ENCODE data around the gene KREMEN1. TPM values are rescaled to one million over a fixed set of nuclear protein-coding genes. Genes with fewer than 3 reads are reported as not detected.

KREMEN1 gene
- total and polyA plus RNA-seq, 8 donors = 5.4 to 34.5 (median 11.6) TPM

GRCh38 chr22:29043906-29044575 lies 28.8 kb upstream of the KREMEN1 start:
- peaks cover 12 to 33% (median 20%) of the 10 kb centered on the region in 4 donors for H3K4me1 ChIP-seq
- no peaks in the 10 kb centered on the region for H3K9me3 ChIP-seq
- no peak for TF ChIP-seq EP300 (IDR thresholded peaks at IDR 0.05)
- TF ChIP-seq POLR2A (IDR thresholded peaks at IDR 0.05) = no peak
- TF ChIP-seq CTCF (IDR thresholded peaks at IDR 0.05) = no peak
- no peak for TF ChIP-seq POLR2AphosphoS5 (IDR thresholded peaks at IDR 0.05)
- no peak for DNase-seq
- peaks cover 9 to 65% (median 44%) of the 10 kb centered on the region in 4 donors for H3K36me3 ChIP-seq
- no peak overlapping the region for H3K4me3 ChIP-seq
- peak overlapping the region; percentile 32 to 79 (median 45) for H3K27ac ChIP-seq
- intact Hi-C loops (cut with DNase I; ENCODE audit: low total_unique reads) = loop anchor here (5.0 to 10.0 kb wide), 2 partner anchors 101 to 192 kb away; no protein-coding TSS in a partner anchor
- 75 to 82% (median 78%) methylated on average over 7 of the region's 7 CpGs for WGBS, 5 donors
- no peaks in the 10 kb centered on the region for H3K27me3 ChIP-seq

GRCh38 chr22:29044657-29045176 lies 28.1 kb upstream of the KREMEN1 start:
- intact Hi-C loops (cut with DNase I; ENCODE audit: low total_unique reads) = loop anchor here (5.0 to 10.0 kb wide), 2 partner anchors 100 to 192 kb away; no protein-coding TSS in a partner anchor
- H3K4me1 ChIP-seq = peaks cover 9 to 34% (median 21%) of the 10 kb centered on the region in 4 donors
- H3K9me3 ChIP-seq = no peaks in the 10 kb centered on the region
- no peak overlapping the region for H3K4me3 ChIP-seq
- WGBS, 5 donors = 63 to 87% (median 80%) methylated on average over 12 to 13 of the region's 13 CpGs
- no peak for TF ChIP-seq POLR2AphosphoS5 (IDR thresholded peaks at IDR 0.05)
- TF ChIP-seq CTCF (IDR thresholded peaks at IDR 0.05) = no peak
- TF ChIP-seq EP300 (IDR thresholded peaks at IDR 0.05) = no peak
- no peak for TF ChIP-seq POLR2A (IDR thresholded peaks at IDR 0.05)
- H3K27me3 ChIP-seq = no peaks in the 10 kb centered on the region
- no peak for DNase-seq
- H3K36me3 ChIP-seq = peaks cover 16 to 72% (median 51%) of the 10 kb centered on the region in 4 donors
- peak overlapping the region; percentile 32 to 79 (median 45) for H3K27ac ChIP-seq

- Histone ChIP-seq H3K27me3 (no peaks in the 10 kb centered on the region), H3K4me3 (no peak overlapping the region), H3K4me1 (peaks cover 0 to 11% (median 2%) of the 10 kb centered on the region in 4 donors), H3K27ac (no peak overlapping the region), H3K36me3 (peaks cover 24 to 73% (median 63%) of the 10 kb centered on the region in 4 donors), H3K9me3 (no peaks in the 10 kb centered on the region)
- TF ChIP-seq POLR2A (IDR thresholded peaks at IDR 0.05) = no peak
- TF ChIP-seq EP300 (IDR thresholded peaks at IDR 0.05) = no peak
- TF ChIP-seq POLR2AphosphoS5 (IDR thresholded peaks at IDR 0.05) = no peak
- no peak for TF ChIP-seq CTCF (IDR thresholded peaks at IDR 0.05)
- intact Hi-C loops (cut with DNase I; ENCODE audit: low total_unique reads) = loop anchor here (10.0 kb wide), 1 partner anchor 96 kb away; no protein-coding TSS in a partner anchor
- WGBS, 5 donors = 89 to 95% (median 91%) methylated on average over 27 to 31 of the region's 31 CpGs
- no peak for DNase-seq
These were observed 23.8 kb upstream of the KREMEN1 start for GRCh38 chr22:29048822-29049654.

- DNase-seq = peak; percentile 61 to 75
- WGBS, 5 donors = 57 to 81% (median 72%) methylated on average over 18 to 38 of the region's 38 CpGs
- Histone ChIP-seq H3K4me3 (no peak overlapping the region), H3K4me1 (peaks cover 0 to 4% (median 2%) of the 10 kb centered on the region in 4 donors), H3K9me3 (no peaks in the 10 kb centered on the region), H3K27me3 (no peaks in the 10 kb centered on the region), H3K36me3 (peaks cover 24 to 66% (median 60%) of the 10 kb centered on the region in 4 donors), H3K27ac (no peak overlapping the region)
- intact Hi-C loops (cut with DNase I; ENCODE audit: low total_unique reads) = loop anchor here (10.0 kb wide), 1 partner anchor 95 kb away; no protein-coding TSS in a partner anchor
- TF ChIP-seq POLR2AphosphoS5 (IDR thresholded peaks at IDR 0.05) (peak in 1 of 3 donors; percentile 9), EP300 (IDR thresholded peaks at IDR 0.05) (no peak)
These were observed 23.1 kb upstream of the KREMEN1 start for GRCh38 chr22:29049655-29050263.
